GM23338 (cell line): ENCODE measurements around the gene CCNF. TPM values are rescaled to one million over a fixed set of nuclear protein-coding genes. Genes with fewer than 3 reads are reported as not detected.

Source experiments
- ATAC-seq: fragments of 200-7000 bp; cut with Tn5 transposase; 3 replicates; pipeline ENCODE4 v1.9.1; 2020
- DNase-seq: peaks from one replicate; pipeline ENCODE4 v3.0.0-alpha.2; 2015; ENCODE audit warnings: low spot score
- H2AFZ ChIP-seq: fragments of 200-600 bp; sonication (generic); 2 replicates; pipeline ENCODE4 v1.8.0; 2016; ENCODE audit warnings: antibody characterized with exemption, mild to moderate bottlenecking, moderate library complexity
- H3F3A ChIP-seq: fragments of 200-600 bp; sonication (generic); replicated peaks from 2 replicates; pipeline ENCODE4 v1.8.0; 2017; ENCODE audit warnings: antibody characterized with exemption, mixed run types, low read depth
- H3K27ac ChIP-seq: fragments of 200-600 bp; sonication (generic); 2 replicates; pipeline ENCODE4 v1.6.1; 2016; ENCODE audit warnings: low read depth
- H3K27me3 ChIP-seq: fragments of 200-600 bp; sonication (generic); 2 replicates; pipeline ENCODE4 v1.8.0; 2016; ENCODE audit warnings: mild to moderate bottlenecking, mixed run types, moderate library complexity; ENCODE audit not compliant: insufficient read depth
- H3K36me3 ChIP-seq: fragments of 200-600 bp; sonication (generic); 2 replicates; pipeline ENCODE4 v1.8.0; 2016; ENCODE audit warnings: mild to moderate bottlenecking; ENCODE audit not compliant: insufficient read depth
- H3K4me1 ChIP-seq: fragments of 200-600 bp; sonication (generic); 2 replicates; pipeline ENCODE4 v1.8.0; 2016; ENCODE audit warnings: mild to moderate bottlenecking, moderate library complexity; ENCODE audit not compliant: insufficient read depth
- H3K4me2 ChIP-seq: fragments of 200-600 bp; sonication (generic); 2 replicates; pipeline ENCODE4 v1.7.1; 2017; ENCODE audit warnings: mixed run types
- H3K4me3 ChIP-seq: fragments of 200-600 bp; sonication (generic); 2 replicates; pipeline ENCODE4 v1.6.1; 2016; ENCODE audit warnings: mixed run types
- H3K79me2 ChIP-seq: fragments of 200-600 bp; sonication (generic); replicated peaks from 2 replicates; pipeline ENCODE4 v1.8.0; 2017; ENCODE audit warnings: mild to moderate bottlenecking; ENCODE audit not compliant: insufficient read depth
- H3K9me2 ChIP-seq: fragments of 200-600 bp; sonication (generic); 2 replicates; pipeline ENCODE4 v1.8.0; 2017; ENCODE audit not compliant: insufficient read depth
- H4K20me1 ChIP-seq: fragments of 200-600 bp; sonication (generic); replicated peaks from 2 replicates; pipeline ENCODE4 v1.8.0; 2017; ENCODE audit warnings: mild to moderate bottlenecking; ENCODE audit not compliant: insufficient read depth
- H3K27ac Mint-ChIP-seq: 2 replicates; pipeline ENCODE4 v1.8.0; 2020; ENCODE audit warnings: inconsistent platforms, mild to moderate bottlenecking, moderate library complexity, mixed read lengths
- H3K27me3 Mint-ChIP-seq: 3 replicates; pipeline ENCODE4 v1.8.0; 2022; ENCODE audit warnings: low read depth, mild to moderate bottlenecking, moderate library complexity, mixed read lengths, inconsistent platforms; ENCODE audit not compliant: insufficient read depth, poor library complexity
- H3K36me3 Mint-ChIP-seq: 3 replicates; pipeline ENCODE4 v1.8.0; 2021; ENCODE audit warnings: low read depth, mild to moderate bottlenecking, inconsistent platforms, moderate library complexity, mixed read lengths
- H3K4me1 Mint-ChIP-seq: 3 replicates; pipeline ENCODE4 v1.8.0; 2020; ENCODE audit warnings: mild to moderate bottlenecking, inconsistent platforms, mixed read lengths
- H3K4me3 Mint-ChIP-seq: 3 replicates; pipeline ENCODE4 v1.8.0; 2021; ENCODE audit warnings: moderate library complexity, mild to moderate bottlenecking, inconsistent platforms, mixed read lengths
- H3K9me3 Mint-ChIP-seq: 3 replicates; pipeline ENCODE4 v1.8.0; 2020; ENCODE audit warnings: moderate library complexity, mild to moderate bottlenecking, inconsistent platforms, mixed read lengths
- CREB1 ChIP-seq: fragments of 250-450 bp; sonication (Bioruptor Pico); IDR thresholded peaks from 2 replicates; pipeline ENCODE4 v1.5.0; 2020; ENCODE audit warnings: low read depth, mild to moderate bottlenecking, moderate library complexity
- CTCF ChIP-seq, 2 experiments: fragments of 200-600 bp in 1 of 2; sonication (generic) in 1 of 2; conservative IDR thresholded peaks; 2 replicates each; pipeline versions ENCODE4 v1.5.1 to v1.6.1; 2016 to 2017; ENCODE audit warnings: antibody characterized with exemption in 2 of 2, low read depth in 2 of 2, mild to moderate bottlenecking in 2 of 2, moderate library complexity in 1 of 2
- ETS1 ChIP-seq: IDR thresholded peaks from 2 replicates; pipeline ENCODE4 v1.6.1; 2016; ENCODE audit warnings: antibody characterized with exemption
- EZH2 ChIP-seq: fragments of 200-600 bp; sonication (generic); IDR thresholded peaks from one replicate; pipeline ENCODE4 v1.8.0; 2017; ENCODE audit warnings: antibody characterized with exemption, mild to moderate bottlenecking, low read depth; ENCODE audit not compliant: unreplicated experiment
- EZH2phosphoT487 ChIP-seq: fragments of 200-600 bp; sonication (generic); IDR thresholded peaks from one replicate; pipeline ENCODE4 v1.8.1; 2018; ENCODE audit warnings: antibody characterized with exemption; ENCODE audit not compliant: unreplicated experiment
- JUNB ChIP-seq: IDR thresholded peaks from one replicate; pipeline ENCODE4 v1.6.1; 2016; ENCODE audit warnings: antibody characterized with exemption; ENCODE audit not compliant: unreplicated experiment
- NANOG ChIP-seq: IDR thresholded peaks from 2 replicates; pipeline ENCODE4 v1.6.1; 2016; ENCODE audit warnings: antibody characterized with exemption, borderline replicate concordance
- POLR2AphosphoS5 ChIP-seq: IDR thresholded peaks from 2 replicates; pipeline ENCODE4 v1.6.1; 2016; ENCODE audit warnings: antibody characterized with exemption, low read depth
- REST ChIP-seq: IDR thresholded peaks from one replicate; pipeline ENCODE4 v1.6.1; 2018; ENCODE audit warnings: antibody characterized with exemption; ENCODE audit not compliant: unreplicated experiment
- STAT1 ChIP-seq: IDR thresholded peaks from one replicate; pipeline ENCODE4 v1.6.1; 2016; ENCODE audit warnings: antibody characterized with exemption; ENCODE audit not compliant: unreplicated experiment
- ZNF114 ChIP-seq: fragments of 250-450 bp; sonication (Bioruptor Pico); IDR thresholded peaks from 2 replicates; pipeline ENCODE4 v1.5.0; 2020; ENCODE audit warnings: mild to moderate bottlenecking, moderate library complexity
- ZNF331 ChIP-seq: fragments of 250-450 bp; sonication (Bioruptor Pico); IDR thresholded peaks from 2 replicates; pipeline ENCODE4 v1.5.0; 2020; ENCODE audit warnings: low read depth, mild to moderate bottlenecking, moderate library complexity
- ZNF462 ChIP-seq: fragments of 250-450 bp; sonication (Bioruptor Pico); IDR thresholded peaks from 2 replicates; pipeline ENCODE4 v1.5.0; 2020; ENCODE audit warnings: mild to moderate bottlenecking, moderate library complexity
- polyA plus RNA-seq: library from polyadenylated mRNA; unstranded; fragments of >200 nt; fragmentation: Nextera tagmentation; extraction: Ambion mirVana; gene quantifications from 2 replicates; pipeline ENCODE4 v1.2.1, GENCODE V29; 2016
- total RNA-seq: library from RNA; depleted of rRNA; stranded (reverse); fragments of >200 nt; shearing (Covaris generic); gene quantifications from 2 replicates; pipeline ENCODE4 v1.2.3, GENCODE V29; 2014

CCNF gene
- total and polyA plus RNA-seq, 2 experiments from 2014 or later: 21.2 to 54.2 TPM

GRCh38 chr16:2490190-2491105, 61.2 kb downstream of the CCNF start:
- Mint-ChIP-seq H3K27me3 (peaks cover 13% of the 10 kb centered on the region), H3K9me3 (no peaks in the 10 kb centered on the region), H3K4me3 (no peak overlapping the region), H3K27ac (no peak overlapping the region), H3K4me1 (peaks cover 9% of the 10 kb centered on the region; the same call in 2 of the 3 replicates), H3K36me3 (no peaks in the 10 kb centered on the region)
- H3K9me2 ChIP-seq: no peaks in the 10 kb centered on the region
- H3K4me1 ChIP-seq: no peaks in the 10 kb centered on the region
- H2AFZ ChIP-seq: no peak overlapping the region
- H3K27ac ChIP-seq: no peak overlapping the region
- H3K79me2 ChIP-seq: 0 out of 2 replicates have a peak, but pooled peaks cover 3% of the 10 kb centered on the region
- H3K36me3 ChIP-seq: no peaks in the 10 kb centered on the region
- no peaks in the 10 kb centered on the region for H3F3A ChIP-seq
- H4K20me1 ChIP-seq: no peaks in the 10 kb centered on the region; the same call in 1 of the 2 replicates
- ATAC-seq: no peak
- H3K4me2 ChIP-seq: no peak overlapping the region
- no peak for TF ChIP-seq ETS1
- no peak for TF ChIP-seq ZNF331 (CRISPR knock-in tag)
- TF ChIP-seq CREB1 (CRISPR knock-in tag): no peak
- TF ChIP-seq EZH2: no peak
- TF ChIP-seq NANOG: no peak
- TF ChIP-seq ZNF462 (CRISPR knock-in tag): no peak
- no peak for TF ChIP-seq STAT1
- TF ChIP-seq JUNB: no peak
- no peak for TF ChIP-seq REST
- no peak for TF ChIP-seq CTCF (conservative IDR thresholded peaks at IDR 0.05; ENCODE audit: low read depth in 2 of 2)
- no peak for TF ChIP-seq ZNF114 (CRISPR knock-in tag)
- no peak for TF ChIP-seq EZH2phosphoT487
- TF ChIP-seq POLR2AphosphoS5: no peak
- no peak for DNase-seq
- H3K4me3 ChIP-seq: no peak overlapping the region
- H3K27me3 ChIP-seq: no peaks in the 10 kb centered on the region
